Measurements from ENCODE around the gene VPS33A.
A peak's percentile ranks its signal among the peaks of the same experiment; 100 is the strongest.
"Not testable (repeated sequence)": the region's sequence is repeated elsewhere in the genome, so short reads cannot be mapped to it uniquely, and the experiment has no call there.

Gene VPS33A

GRCh38 chr12:122266230-122266901, at the start of gene VPS33A:
VPS33A (minus strand) TSS chr12:122266494; CDS start chr12:122266408, 86 bp downstream.
- DNase-seq = peak; percentile 90 to 94

DNA sequence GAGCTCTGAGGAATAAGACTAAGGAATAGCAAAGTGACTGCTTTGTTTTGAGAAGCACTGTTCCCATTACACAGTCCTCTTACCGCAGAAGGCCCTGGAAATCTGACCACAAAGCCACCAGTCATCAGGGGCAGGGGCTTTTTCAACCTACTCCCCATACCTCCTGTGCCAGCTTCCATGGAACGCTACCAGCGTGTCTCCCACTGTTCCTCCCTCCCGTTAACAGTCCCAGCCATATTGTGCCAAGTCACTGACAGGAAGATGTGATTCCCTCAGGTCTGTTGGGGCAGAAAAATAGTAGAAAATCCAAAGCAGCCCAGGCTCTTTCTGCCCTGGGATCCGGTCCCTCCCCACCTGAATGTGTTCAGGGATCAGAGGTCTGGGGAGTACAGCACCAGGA, 46.6 kb upstream of the VPS33A start:
- no peak for DNase-seq

GRCh38 chr12:122311696-122312095, 45.4 kb upstream of the VPS33A start:
- no peak for DNase-seq

DNA sequence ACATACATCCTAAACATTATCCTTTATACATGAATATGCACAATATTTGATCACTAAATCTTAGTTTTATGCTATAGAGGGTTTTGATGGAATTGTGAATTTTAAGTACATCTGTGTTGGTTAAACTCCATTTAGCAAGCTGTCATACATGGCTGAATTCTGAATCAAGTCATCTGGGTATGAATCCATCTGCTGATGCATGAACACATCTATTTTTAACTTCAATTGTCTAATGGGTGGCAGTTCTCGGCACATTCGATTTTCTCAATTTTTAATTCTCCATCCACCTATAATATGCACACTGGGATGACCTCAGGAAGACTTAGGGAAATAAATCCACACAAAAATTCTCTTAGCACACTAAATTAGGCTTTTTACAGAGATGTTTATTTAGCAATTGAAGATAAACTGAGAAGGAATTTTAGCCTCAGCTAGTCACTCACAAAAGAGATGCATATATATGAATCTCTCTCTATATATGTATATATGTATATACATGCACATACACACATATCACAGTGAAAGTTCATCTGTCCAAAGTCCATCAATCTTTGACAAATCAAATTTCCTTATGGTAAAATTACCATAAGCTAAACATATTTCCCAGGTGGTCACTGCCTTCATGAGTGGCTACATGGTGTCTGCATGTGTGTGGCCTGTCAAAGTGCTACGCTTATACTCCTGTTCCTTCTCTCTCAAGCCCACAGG, 44.5 kb upstream of the VPS33A start:
- DNase-seq = no peak

- DNase-seq = no peak
Measured at GRCh38 chr12:122309564-122310121, 43.3 kb upstream of the VPS33A start.

- no peak for DNase-seq
Measured at GRCh38 chr12:122308811-122309210, 42.5 kb upstream of the VPS33A start.

GRCh38 chr12:122306407-122306806, 40.1 kb upstream of the VPS33A start:
- no peak for DNase-seq

DNA sequence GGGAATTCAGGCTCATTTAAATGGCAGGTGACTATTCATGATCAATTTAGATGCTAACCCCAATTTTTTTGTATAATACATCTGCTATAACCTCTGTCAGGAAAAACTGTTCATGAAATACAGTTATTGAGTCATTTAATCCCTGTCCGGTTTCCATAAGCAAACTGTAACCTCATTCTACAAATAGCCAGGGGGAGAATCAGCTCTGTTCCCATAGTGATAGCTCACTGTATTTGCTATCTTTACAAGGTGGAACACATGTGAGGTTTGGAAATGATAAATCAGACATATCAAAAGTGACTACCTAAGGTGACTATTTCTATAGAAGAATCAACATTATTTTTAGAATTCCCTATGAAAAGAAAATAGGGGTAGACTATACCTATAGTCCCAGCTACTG, 38.6 kb upstream of the VPS33A start:
- no peak for DNase-seq

DNA sequence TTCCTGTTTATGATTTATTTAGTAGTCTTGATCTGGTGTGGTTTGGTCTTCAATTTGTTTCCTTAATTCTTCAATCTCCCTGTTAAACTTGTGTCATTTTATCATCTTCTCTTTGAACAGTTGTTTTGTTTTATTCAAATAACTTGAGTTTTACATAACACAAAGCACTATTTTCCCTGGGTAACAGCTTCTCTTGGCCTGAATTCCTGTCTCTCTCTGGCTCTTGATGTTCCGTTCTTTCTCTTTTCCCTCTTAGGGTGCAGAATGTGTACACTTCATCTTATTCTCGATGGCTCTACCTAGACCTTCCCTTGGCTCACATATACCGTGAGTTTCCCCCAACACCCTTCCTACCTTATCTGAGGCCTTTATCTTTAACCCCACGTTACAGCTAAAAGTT, 36.8 kb upstream of the VPS33A start:
- DNase-seq = no peak

DNA sequence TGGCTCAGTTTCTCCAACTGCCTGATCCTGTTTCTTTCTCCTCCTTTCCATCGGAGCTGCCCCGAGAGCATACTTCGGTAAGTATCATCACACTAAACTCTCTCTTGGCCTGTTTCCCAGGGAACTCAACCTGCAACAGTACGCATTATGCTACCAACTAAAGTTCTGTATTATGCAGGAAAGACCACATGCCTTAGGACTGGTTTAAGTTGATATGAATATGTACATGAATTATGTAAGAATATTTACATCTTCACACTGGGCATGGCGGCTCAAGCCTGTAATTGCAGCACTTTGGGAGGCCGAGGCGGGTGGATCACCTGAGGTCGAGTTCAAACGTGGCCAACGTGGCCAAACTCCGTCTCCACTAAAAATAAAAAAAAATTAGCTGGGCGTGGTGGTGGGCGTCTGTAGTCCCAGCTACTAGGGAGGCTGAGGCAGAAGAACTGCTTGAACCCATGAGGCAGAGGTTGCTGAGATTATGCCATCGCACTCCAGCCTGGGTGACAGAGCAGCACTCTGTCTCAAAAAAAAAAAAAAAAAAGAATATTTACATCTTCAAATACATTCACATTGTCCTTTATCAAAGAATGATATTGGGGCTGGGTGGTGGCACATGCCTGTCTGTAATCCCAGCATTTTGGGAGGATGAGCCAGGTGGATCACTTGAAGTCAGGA, 31.9 kb upstream of the VPS33A start:
- DNase-seq = no peak

- DNase-seq = no peak
Measured at GRCh38 chr12:122297494-122297893, 31.2 kb upstream of the VPS33A start.

- no peak for DNase-seq
Measured at GRCh38 chr12:122295877-122296276, 29.6 kb upstream of the VPS33A start.

DNA sequence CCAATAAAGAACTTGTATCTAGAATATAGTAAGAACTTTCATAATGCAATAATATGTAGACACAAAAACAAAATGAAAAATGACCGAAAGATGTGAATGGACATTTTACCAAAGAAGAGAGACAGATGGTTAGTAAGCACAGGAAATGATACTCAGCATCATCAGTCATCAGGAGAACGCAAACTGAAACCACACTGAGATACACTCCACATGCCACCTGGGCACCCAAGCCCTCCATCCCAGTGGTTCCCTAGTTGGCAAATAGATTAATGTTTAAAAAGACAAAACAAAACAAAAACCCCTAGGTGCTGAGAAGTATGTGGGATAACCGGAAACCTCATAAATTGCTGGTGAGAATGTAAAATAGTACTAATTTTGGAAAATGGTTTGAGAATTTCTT, 26.8 kb upstream of the VPS33A start:
- DNase-seq = no peak

- no peak for DNase-seq
Measured at GRCh38 chr12:122291431-122291830, 25.1 kb upstream of the VPS33A start.

GRCh38 chr12:122283680-122284079, 17.4 kb upstream of the VPS33A start:
- no peak for DNase-seq

DNA sequence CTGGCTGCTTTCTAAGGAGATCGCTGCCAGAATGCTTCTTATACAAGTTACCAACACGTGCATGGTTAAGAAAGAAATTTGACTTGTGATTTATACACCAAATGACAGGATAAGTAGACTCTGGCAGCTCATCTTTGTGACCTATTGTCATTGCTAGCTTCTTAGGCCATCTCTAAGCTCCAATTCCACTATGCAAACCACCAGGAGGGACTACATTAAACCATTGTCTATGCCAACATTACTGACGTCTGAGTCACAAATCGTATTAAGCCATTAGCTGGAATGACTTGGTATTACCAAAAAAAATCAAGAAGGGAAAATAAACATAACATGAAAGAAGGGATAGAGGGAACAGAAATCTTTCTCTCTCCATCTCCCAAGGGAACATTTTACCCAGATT, 15.8 kb upstream of the VPS33A start:
- no peak for DNase-seq

- no peak for DNase-seq
Measured at GRCh38 chr12:122276242-122276641, 9.9 kb upstream of the VPS33A start.

GRCh38 chr12:122275459-122275858, 9.2 kb upstream of the VPS33A start:
- DNase-seq = no peak

DNA sequence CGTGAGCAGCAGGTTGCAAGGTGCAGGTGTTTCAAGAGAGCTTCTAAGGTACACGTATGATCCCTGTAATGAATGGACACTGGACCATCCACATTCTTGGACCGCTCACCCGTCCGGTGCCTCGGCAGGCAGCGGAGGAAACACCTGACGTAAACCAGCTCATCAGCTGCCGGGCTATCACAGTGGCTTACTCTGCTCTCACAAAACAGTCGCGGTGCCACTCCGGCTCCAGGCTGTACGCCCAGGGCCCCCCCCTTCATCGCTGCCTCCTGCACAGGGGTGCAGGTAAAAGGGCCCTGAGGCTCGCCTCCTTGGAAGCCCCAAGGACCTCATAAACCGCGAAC, 436 bp downstream of the VPS33A start:
- DNase-seq = no peak

GRCh38 chr12:122265476-122265875, 818 bp downstream of the VPS33A start:
- DNase-seq = peak in 1 of 2 experiments; percentile 23

DNA sequence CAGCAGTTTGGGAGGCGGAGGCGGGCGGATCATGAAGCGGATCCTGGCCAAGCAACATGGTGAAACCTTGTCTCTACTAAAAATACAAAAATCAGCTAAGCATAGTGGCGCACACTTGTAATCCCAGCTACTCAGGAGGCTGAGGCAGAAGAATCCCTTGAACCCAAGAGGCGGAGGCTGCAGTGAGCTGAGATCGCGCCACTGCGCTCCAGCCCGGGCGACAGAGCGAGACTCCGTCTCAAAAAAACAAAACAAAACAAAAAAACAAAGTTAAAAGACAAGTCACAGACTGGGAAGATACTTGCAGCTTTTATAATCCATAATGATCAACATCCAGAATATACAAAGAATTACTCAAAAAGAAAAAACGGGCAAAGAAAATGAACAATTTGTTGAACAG, 5.6 kb downstream of the VPS33A start:
- DNase-seq = not testable (repeated sequence)

DNA sequence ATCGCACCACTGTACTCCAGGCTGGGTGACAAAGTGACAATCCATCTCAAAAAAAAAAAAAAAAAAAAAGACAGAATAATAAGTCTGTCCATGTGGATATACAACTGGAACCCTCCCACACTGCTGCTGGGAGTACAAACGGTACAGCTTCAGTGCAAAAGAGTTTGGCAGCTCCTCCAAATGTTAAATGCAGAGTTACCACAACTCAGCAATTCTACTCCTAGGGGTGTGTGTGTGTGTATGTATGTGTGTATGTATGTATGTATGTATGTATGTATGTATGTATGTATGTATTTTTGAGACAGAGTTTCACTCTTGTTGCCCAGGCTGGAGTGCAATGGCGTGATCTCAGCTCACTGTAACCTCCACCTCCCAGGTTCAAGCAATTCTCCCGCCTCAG, 7.4 kb downstream of the VPS33A start:
- not testable (repeated sequence) for DNase-seq

DNA sequence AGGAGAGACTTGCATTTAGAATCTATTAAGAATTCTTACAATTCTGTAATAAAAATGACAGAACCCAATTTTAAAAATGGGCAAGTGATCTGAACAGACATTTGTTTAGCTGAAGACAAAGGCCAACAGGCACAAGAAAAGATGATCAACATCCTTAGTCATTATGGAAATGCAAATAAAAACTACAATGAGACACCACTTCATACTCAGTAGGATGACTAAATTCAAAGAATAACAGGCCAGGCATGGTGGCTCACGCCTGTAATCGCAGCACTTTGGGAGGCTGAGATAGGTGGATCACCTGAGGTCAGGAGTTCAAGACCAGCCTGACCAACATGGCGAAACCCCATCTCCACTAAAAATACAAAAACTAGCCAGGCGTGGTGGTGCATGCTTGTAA, 7.8 kb downstream of the VPS33A start:
- DNase-seq = not testable (repeated sequence)

DNA sequence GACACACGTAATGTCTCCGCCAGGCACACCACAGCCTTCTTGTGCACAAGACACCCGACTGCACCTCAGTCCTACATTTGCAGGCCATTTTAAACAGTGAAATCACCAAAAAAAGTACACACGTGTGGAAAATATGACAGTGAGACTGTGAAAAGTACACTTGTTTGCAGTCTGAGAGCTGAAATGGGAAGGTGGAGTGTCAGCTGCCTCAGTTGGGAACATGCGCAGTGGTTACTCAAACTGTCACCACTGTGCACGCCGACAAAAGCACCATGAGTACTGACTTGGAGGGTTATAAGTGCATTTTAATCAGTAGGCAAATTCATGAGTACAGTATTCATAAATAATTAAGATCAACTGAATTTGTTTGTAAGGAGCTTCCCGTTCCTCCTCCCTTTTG, 15.8 kb downstream of the VPS33A start:
- DNase-seq = no peak
